GM12892 (cell line): Measurements from ENCODE around the gene TTLL5. TPM values are rescaled to one million over a fixed set of nuclear protein-coding genes. Genes with fewer than 3 reads are reported as not detected.

Experiments used
- DNase-seq: peaks from one replicate; pipeline ENCODE4 v3.0.0; 2011; ENCODE audit not compliant: insufficient read length
- FAIRE-seq: peaks from 2 replicates; lab custom pipeline; 2011; peaks lifted over from hg19 to GRCh38; lab: Jason Lieb, UNC
- POLR2A ChIP-seq: IDR thresholded peaks from 2 replicates; pipeline ENCODE4 v1.6.1; 2011; ENCODE audit warnings: low read depth, low read length, control low read depth
- POLR2AphosphoS5 ChIP-seq: IDR thresholded peaks from 2 replicates; pipeline ENCODE4 v1.6.1; 2011; ENCODE audit warnings: low read depth, low read length, control low read depth
- TAF1 ChIP-seq: IDR thresholded peaks from 2 replicates; pipeline ENCODE4 v1.6.1; 2011; ENCODE audit warnings: low read depth, mild to moderate bottlenecking, control low read depth, low read length, borderline replicate concordance
- polyA plus RNA-seq: library from polyadenylated mRNA; unstranded; fragments of >200 nt; gene quantifications from one replicate; pipeline ENCODE4 v1.2.1, GENCODE V29; 2012; ENCODE audit warnings: missing spikeins, inconsistent platforms; ENCODE audit not compliant: missing spikeins

Gene TTLL5
- polyA plus RNA-seq = 14.2 TPM

- peak; percentile 95 for FAIRE-seq
- DNase-seq = peak; percentile 94
- TF ChIP-seq POLR2A (peak; percentile 70), POLR2AphosphoS5 (no peak)
These were observed at the start of gene TTLL5, which contains the start of gene ERG28 for GRCh38 chr14:75660630-75661498. Gene TTLL5 (plus strand): TSS chr14:75661246. CDS start chr14:75663150, 1,904 bp downstream. Gene ERG28 (minus strand): TSS chr14:75660876. CDS start chr14:75657502, 3,374 bp downstream.

- TF ChIP-seq POLR2A = no peak
- TF ChIP-seq TAF1 = no peak
- no peak for TF ChIP-seq POLR2AphosphoS5
- no peak for DNase-seq
- no peak for FAIRE-seq
These were observed 48.9 kb upstream of the TTLL5 start for GRCh38 chr14:75612157-75612556.

- DNase-seq = no peak
- FAIRE-seq = no peak
- TF ChIP-seq TAF1 (no peak), POLR2A (no peak), POLR2AphosphoS5 (no peak)
These were observed 46.9 kb upstream of the TTLL5 start for GRCh38 chr14:75614179-75614578.

GRCh38 chr14:75615200-75615599, 45.8 kb upstream of the TTLL5 start:
- TF ChIP-seq POLR2AphosphoS5 (no peak), POLR2A (no peak), TAF1 (no peak)
- DNase-seq (no peak), FAIRE-seq (peak; percentile 9)

- no peak for FAIRE-seq
These were observed 41.5 kb upstream of the TTLL5 start for GRCh38 chr14:75619548-75619947.

GRCh38 chr14:75625034-75625433, 36.0 kb upstream of the TTLL5 start:
- TF ChIP-seq TAF1 = no peak
- no peak for TF ChIP-seq POLR2A
- TF ChIP-seq POLR2AphosphoS5 = no peak
- FAIRE-seq = no peak
- no peak for DNase-seq

More at GRCh38 chr14:75619548-75619947, 41.5 kb upstream of the TTLL5 start:
- no peak for DNase-seq
- TF ChIP-seq TAF1 (no peak), POLR2AphosphoS5 (no peak), POLR2A (no peak)

- TF ChIP-seq TAF1 = no peak
- no peak for TF ChIP-seq POLR2A
- TF ChIP-seq POLR2AphosphoS5 = no peak
- no peak for DNase-seq
- no peak for FAIRE-seq
These were observed 34.6 kb upstream of the TTLL5 start for GRCh38 chr14:75626396-75626795.

- no peak for FAIRE-seq
- DNase-seq = no peak
- TF ChIP-seq POLR2A (no peak), TAF1 (no peak), POLR2AphosphoS5 (no peak)
These were observed 34.2 kb upstream of the TTLL5 start for GRCh38 chr14:75626863-75627262.

- TF ChIP-seq POLR2A = no peak
- TF ChIP-seq POLR2AphosphoS5 = no peak
- TF ChIP-seq TAF1 = no peak
- no peak for DNase-seq
- FAIRE-seq = no peak
These were observed 33.6 kb upstream of the TTLL5 start for GRCh38 chr14:75627406-75627805.

- no peak for DNase-seq
- no peak for TF ChIP-seq POLR2A
- TF ChIP-seq TAF1 = no peak
- no peak for TF ChIP-seq POLR2AphosphoS5
These were observed 32.2 kb upstream of the TTLL5 start for GRCh38 chr14:75628816-75629215.

GRCh38 chr14:75630695-75631452, 30.2 kb upstream of the TTLL5 start:
- no peak for FAIRE-seq
- TF ChIP-seq POLR2AphosphoS5 = no peak
- TF ChIP-seq POLR2A = no peak
- TF ChIP-seq TAF1 = no peak
- DNase-seq = no peak

More at GRCh38 chr14:75628816-75629215, 32.2 kb upstream of the TTLL5 start:
- FAIRE-seq = no peak

- no peak for DNase-seq
- TF ChIP-seq TAF1 (no peak), POLR2AphosphoS5 (no peak), POLR2A (no peak)
- FAIRE-seq = no peak
These were observed 29.6 kb upstream of the TTLL5 start for GRCh38 chr14:75631453-75631831.
